HEK293 (cell line): ENCODE data around the gene CNKSR3.

Source experiments
- CTCF ChIA-PET: fragments of 350-600 bp; formaldehyde crosslinking; extraction: SDS; loops from one replicate; lab custom pipeline; 2021; ENCODE audit warnings: antibody characterized with exemption; lab: Yijun Ruan, JAX
- POLR2A ChIA-PET: fragments of 300-600 bp; formaldehyde crosslinking; extraction: SDS; loops from one replicate; lab custom pipeline; 2020; ENCODE audit warnings: antibody characterized with exemption, inconsistent platforms; lab: Yijun Ruan, JAX
- H3K27ac ChIP-seq: fragments of 200-500 bp; sonication (Bioruptor generic); 2 replicates; pipeline ENCODE4 v1.5.1; 2014; ENCODE audit warnings: low read depth, low read length, control low read depth, inconsistent platforms; ENCODE audit errors: extremely low read depth
- H3K36me3 ChIP-seq, 2 experiments: fragments of 200-500 bp in 1 of 2; sonication (Bioruptor generic) in 1 of 2; 1 replicate in 1 of 2; 2 replicates in 1 of 2; pipeline ENCODE4 v1.5.1; 2014 to 2017; ENCODE audit warnings: inconsistent platforms in 2 of 2, low read length in 2 of 2; ENCODE audit not compliant: control insufficient read depth in 2 of 2, insufficient read depth in 1 of 2
- H3K4me1 ChIP-seq: fragments of 200-500 bp; sonication (Bioruptor generic); 2 replicates; pipeline ENCODE4 v1.5.1; 2014; ENCODE audit warnings: mild to moderate bottlenecking, low read length, inconsistent platforms; ENCODE audit not compliant: control insufficient read depth, insufficient read depth
- H3K4me3 ChIP-seq: 2 replicates; pipeline ENCODE4 v1.5.1; 2011; ENCODE audit warnings: low read depth, mild to moderate bottlenecking, control low read depth, low read length, moderate library complexity
- H3K9me3 ChIP-seq: fragments of 200-500 bp; sonication (Bioruptor generic); 2 replicates; pipeline ENCODE4 v1.5.1; 2014; ENCODE audit warnings: low read depth, low read length, inconsistent platforms; ENCODE audit not compliant: control insufficient read depth, insufficient read depth
- EGR2 ChIP-seq: fragments of 450-650 bp; formaldehyde crosslinking; IDR thresholded peaks from 2 replicates; pipeline ENCODE4 v1.5.1; 2016; ENCODE audit warnings: low read depth, missing biosample characterization, missing genetic modification characterization
- GLIS2 ChIP-seq: fragments of 450-650 bp; formaldehyde crosslinking; IDR thresholded peaks from 2 replicates; pipeline ENCODE4 v1.5.1; 2016; ENCODE audit warnings: missing biosample characterization, missing genetic modification characterization
- HIC1 ChIP-seq: fragments of 450-650 bp; formaldehyde crosslinking; IDR thresholded peaks from 2 replicates; pipeline ENCODE4 v1.5.1; 2016; ENCODE audit warnings: missing biosample characterization, missing genetic modification characterization
- KLF10 ChIP-seq: fragments of 450-650 bp; IDR thresholded peaks from 2 replicates; pipeline ENCODE4 v1.5.1; 2018; ENCODE audit warnings: missing biosample characterization, mild to moderate bottlenecking, missing genetic modification characterization
- KLF17 ChIP-seq: fragments of 450-650 bp; formaldehyde crosslinking; IDR thresholded peaks from 2 replicates; pipeline ENCODE4 v1.5.1; 2016; ENCODE audit warnings: missing biosample characterization, missing genetic modification characterization
- MYNN ChIP-seq: fragments of 450-650 bp; formaldehyde crosslinking; IDR thresholded peaks from 2 replicates; pipeline ENCODE4 v1.5.1; 2016; ENCODE audit warnings: missing biosample characterization, missing genetic modification characterization, borderline replicate concordance
- OVOL3 ChIP-seq: fragments of 450-650 bp; formaldehyde crosslinking; IDR thresholded peaks from 2 replicates; pipeline ENCODE4 v1.5.1; 2016; ENCODE audit warnings: missing biosample characterization, missing genetic modification characterization
- PATZ1 ChIP-seq: fragments of 450-650 bp; formaldehyde crosslinking; IDR thresholded peaks from 2 replicates; pipeline ENCODE4 v1.5.1; 2016; ENCODE audit warnings: missing biosample characterization, missing genetic modification characterization
- SP3 ChIP-seq: fragments of 450-650 bp; formaldehyde crosslinking; IDR thresholded peaks from 2 replicates; pipeline ENCODE4 v1.5.1; 2016; ENCODE audit warnings: missing biosample characterization, missing genetic modification characterization
- SP7 ChIP-seq: fragments of 450-650 bp; formaldehyde crosslinking; IDR thresholded peaks from 2 replicates; pipeline ENCODE4 v1.5.1; 2016; ENCODE audit warnings: missing biosample characterization, missing genetic modification characterization
- YY1 ChIP-seq: fragments of 450-650 bp; formaldehyde crosslinking; IDR thresholded peaks from 2 replicates; pipeline ENCODE4 v1.5.1; 2018; ENCODE audit warnings: missing biosample characterization, missing genetic modification characterization
- ZBTB10 ChIP-seq: fragments of 450-650 bp; formaldehyde crosslinking; IDR thresholded peaks from 2 replicates; pipeline ENCODE4 v1.5.1; 2016; ENCODE audit warnings: missing biosample characterization, missing genetic modification characterization
- ZBTB17 ChIP-seq: fragments of 450-650 bp; formaldehyde crosslinking; IDR thresholded peaks from 2 replicates; pipeline ENCODE4 v1.5.1; 2016; ENCODE audit warnings: missing biosample characterization, missing genetic modification characterization
- ZBTB20 ChIP-seq: fragments of 450-650 bp; formaldehyde crosslinking; IDR thresholded peaks from 2 replicates; pipeline ENCODE4 v1.5.1; 2016; ENCODE audit warnings: missing biosample characterization, missing genetic modification characterization
- ZBTB26 ChIP-seq: fragments of 450-650 bp; formaldehyde crosslinking; optimal IDR thresholded peaks from 2 replicates; pipeline ENCODE3; 2016; ENCODE audit warnings: missing biosample characterization, mild to moderate bottlenecking, missing genetic modification characterization
- ZBTB44 ChIP-seq: fragments of 450-650 bp; IDR thresholded peaks from 2 replicates; pipeline ENCODE4 v1.5.1; 2018; ENCODE audit warnings: missing biosample characterization, mild to moderate bottlenecking, missing genetic modification characterization
- ZBTB7A ChIP-seq: fragments of 450-650 bp; formaldehyde crosslinking; IDR thresholded peaks from 2 replicates; pipeline ENCODE4 v1.5.1; 2016; ENCODE audit warnings: low read depth, missing biosample characterization, missing genetic modification characterization
- ZBTB8A ChIP-seq: fragments of 450-650 bp; formaldehyde crosslinking; IDR thresholded peaks from 2 replicates; pipeline ENCODE4 v1.5.1; 2016; ENCODE audit warnings: missing biosample characterization, missing genetic modification characterization
- ZFP69B ChIP-seq: fragments of 450-650 bp; formaldehyde crosslinking; IDR thresholded peaks from 2 replicates; pipeline ENCODE4 v1.5.1; 2016; ENCODE audit warnings: missing biosample characterization, missing genetic modification characterization
- ZNF2 ChIP-seq: fragments of 450-650 bp; formaldehyde crosslinking; IDR thresholded peaks from 2 replicates; pipeline ENCODE4 v1.5.1; 2016; ENCODE audit warnings: missing biosample characterization, missing genetic modification characterization
- ZNF585B ChIP-seq: fragments of 450-650 bp; formaldehyde crosslinking; IDR thresholded peaks from 2 replicates; pipeline ENCODE4 v1.5.1; 2016; ENCODE audit warnings: missing biosample characterization, missing genetic modification characterization
- ZNF692 ChIP-seq: fragments of 450-650 bp; formaldehyde crosslinking; IDR thresholded peaks from 2 replicates; pipeline ENCODE4 v1.5.1; 2016; ENCODE audit warnings: missing biosample characterization, missing genetic modification characterization
- ZNF777 ChIP-seq: fragments of 450-650 bp; formaldehyde crosslinking; IDR thresholded peaks from 2 replicates; pipeline ENCODE4 v1.5.1; 2017; ENCODE audit warnings: missing biosample characterization, missing genetic modification characterization, borderline replicate concordance

Gene CNKSR3

GRCh38 chr6:154510144-154510905 is at the start of gene CNKSR3:
Gene CNKSR3, minus strand, starts transcription at chr6:154510685. Its CDS starts 571 bp downstream, at chr6:154510114.
- Histone ChIP-seq H3K4me3 (peak within 1 kb of the TSS; percentile 90), H3K27ac (peak within 1 kb of the TSS; percentile 94), H3K36me3 (peaks cover 0 to 12% of the 10 kb centered on the region in 2 experiments; a peak in 1 of 3 replicates), H3K9me3 (no peaks in the 10 kb centered on the region), H3K4me1 (peaks cover 4% of the 10 kb centered on the region; the same call in 1 of the 2 replicates)
- CTCF ChIA-PET: interaction anchor here (0.6 to 2.7 kb wide), 10 partner anchors 10 to 319 kb away, joined by 3 to 17 read pairs (median 3); no protein-coding TSS in a partner anchor
- POLR2A ChIA-PET: interaction anchor here (0.6 to 2.3 kb wide), 14 partner anchors 10 to 803 kb away, joined by 3 to 13 read pairs (median 4); no protein-coding TSS in a partner anchor
- TF ChIP-seq ZFP69B (peak; percentile 54; the same call in 1 of the 2 replicates), HIC1 (0 out of 2 replicates have a peak, but pooled peaks have one; percentile 75), EGR2 (tag by site-specific recombination) (peak; percentile 48), KLF17 (tag by site-specific recombination) (peak; percentile 41), SP3 (tag by site-specific recombination) (peak; percentile 87), ZBTB20 (tag by site-specific recombination) (peak; percentile 94), ZBTB8A (tag by site-specific recombination) (peak; percentile 93), SP7 (0 out of 2 replicates have a peak, but pooled peaks have one; percentile 38), ZBTB7A (peak; percentile 60; the same call in 1 of the 2 replicates), ZNF585B (tag by site-specific recombination) (0 out of 2 replicates have a peak, but pooled peaks have one; percentile 15), ZNF2 (tag by site-specific recombination) (0 out of 2 replicates have a peak, but pooled peaks have one; percentile 35), ZBTB26 (tag by site-specific recombination) (peak; percentile 99), OVOL3 (no peak), KLF10 (tag by site-specific recombination) (peak; percentile 80), ZBTB10 (tag by site-specific recombination) (no peak), GLIS2 (peak; percentile 88), YY1 (tag by site-specific recombination) (peak; percentile 56; the same call in 1 of the 2 replicates), ZBTB17 (tag by site-specific recombination) (peak; percentile 96), ZNF777 (tag by site-specific recombination) (0 out of 2 replicates have a peak, but pooled peaks have one; percentile 48), ZNF692 (peak; percentile 86), MYNN (tag by site-specific recombination) (peak; percentile 47), ZBTB44 (tag by site-specific recombination) (peak; percentile 62; the same call in 1 of the 2 replicates), PATZ1 (tag by site-specific recombination) (no peak; the same call in 1 of the 2 replicates)
